ENCODE results near the gene ZNF169.
"Not testable (repeated sequence)": the region's sequence is repeated elsewhere in the genome, so short reads cannot be mapped to it uniquely, and the experiment has no call there.

ZNF169 gene

GRCh38 chr9:94232428-94232827 is 26.7 kb upstream of the ZNF169 start:
- DNase-seq (ENCODE audit: low read depth in 1 of 2, low spot score in 1 of 2), result no peak
- no peak overlapping the region for H3K4me3 ChIP-seq (replicated peaks; ENCODE audit: insufficient read depth, low read length)

DNA sequence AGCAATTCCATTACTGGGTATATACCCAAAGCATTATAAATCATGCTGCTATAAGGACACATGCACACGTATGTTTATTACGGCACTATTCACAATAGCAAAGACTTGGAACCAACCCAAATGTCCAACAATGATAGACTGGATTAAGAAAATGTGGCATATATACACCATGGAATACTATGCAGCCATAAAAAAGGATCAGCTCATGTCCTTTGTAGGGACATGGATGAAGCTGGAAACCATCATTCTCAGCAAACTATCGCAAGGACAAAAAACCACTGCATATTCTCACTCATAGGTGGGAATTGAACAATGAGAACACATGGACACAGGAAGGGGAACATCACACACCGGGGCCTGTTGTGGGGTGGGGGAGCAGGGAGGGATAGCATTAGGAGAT is 18.0 kb upstream of the ZNF169 start:
- DNase-seq (ENCODE audit: low read depth in 1 of 2, low spot score in 1 of 2); H3K27me3 ChIP-seq (ENCODE audit: insufficient read depth, poor library complexity, severe bottlenecking); H3K4me3 ChIP-seq (replicated peaks; ENCODE audit: insufficient read depth, low read length); H3K27ac ChIP-seq (replicated peaks): not testable (repeated sequence)

More at GRCh38 chr9:94232428-94232827, 26.7 kb upstream of the ZNF169 start:
- TF ChIP-seq SPI1 (IDR thresholded peaks at IDR 0.05; ENCODE audit: borderline replicate concordance, low read depth) (no peak), POLR2AphosphoS5 (IDR thresholded peaks at IDR 0.05; ENCODE audit: low read depth) (no peak), REST (IDR thresholded peaks at IDR 0.05; ENCODE audit: insufficient replicate concordance, low read depth) (no peak)
- Histone ChIP-seq H3K27me3 (ENCODE audit: insufficient read depth, poor library complexity, severe bottlenecking) (no peaks in the 10 kb centered on the region), H3K27ac (replicated peaks) (no peak overlapping the region)

GRCh38 chr9:94245651-94246050 is 13.4 kb upstream of the ZNF169 start:
- H3K27ac ChIP-seq (replicated peaks), result no peak overlapping the region
- TF ChIP-seq REST (IDR thresholded peaks at IDR 0.05; ENCODE audit: insufficient replicate concordance, low read depth) (no peak), POLR2AphosphoS5 (IDR thresholded peaks at IDR 0.05; ENCODE audit: low read depth) (no peak), GABPA (IDR thresholded peaks at IDR 0.05; ENCODE audit: low read depth) (no peak), SPI1 (IDR thresholded peaks at IDR 0.05; ENCODE audit: borderline replicate concordance, low read depth) (no peak)
- TF ChIP-seq, protein P1, sequence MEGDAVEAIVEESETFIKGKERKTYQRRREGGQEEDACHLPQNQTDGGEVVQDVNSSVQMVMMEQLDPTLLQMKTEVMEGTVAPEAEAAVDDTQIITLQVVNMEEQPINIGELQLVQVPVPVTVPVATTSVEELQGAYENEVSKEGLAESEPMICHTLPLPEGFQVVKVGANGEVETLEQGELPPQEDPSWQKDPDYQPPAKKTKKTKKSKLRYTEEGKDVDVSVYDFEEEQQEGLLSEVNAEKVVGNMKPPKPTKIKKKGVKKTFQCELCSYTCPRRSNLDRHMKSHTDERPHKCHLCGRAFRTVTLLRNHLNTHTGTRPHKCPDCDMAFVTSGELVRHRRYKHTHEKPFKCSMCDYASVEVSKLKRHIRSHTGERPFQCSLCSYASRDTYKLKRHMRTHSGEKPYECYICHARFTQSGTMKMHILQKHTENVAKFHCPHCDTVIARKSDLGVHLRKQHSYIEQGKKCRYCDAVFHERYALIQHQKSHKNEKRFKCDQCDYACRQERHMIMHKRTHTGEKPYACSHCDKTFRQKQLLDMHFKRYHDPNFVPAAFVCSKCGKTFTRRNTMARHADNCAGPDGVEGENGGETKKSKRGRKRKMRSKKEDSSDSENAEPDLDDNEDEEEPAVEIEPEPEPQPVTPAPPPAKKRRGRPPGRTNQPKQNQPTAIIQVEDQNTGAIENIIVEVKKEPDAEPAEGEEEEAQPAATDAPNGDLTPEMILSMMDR (IDR thresholded peaks at IDR 0.05; ENCODE audit: insufficient read depth, low read length), result no peak

DNA sequence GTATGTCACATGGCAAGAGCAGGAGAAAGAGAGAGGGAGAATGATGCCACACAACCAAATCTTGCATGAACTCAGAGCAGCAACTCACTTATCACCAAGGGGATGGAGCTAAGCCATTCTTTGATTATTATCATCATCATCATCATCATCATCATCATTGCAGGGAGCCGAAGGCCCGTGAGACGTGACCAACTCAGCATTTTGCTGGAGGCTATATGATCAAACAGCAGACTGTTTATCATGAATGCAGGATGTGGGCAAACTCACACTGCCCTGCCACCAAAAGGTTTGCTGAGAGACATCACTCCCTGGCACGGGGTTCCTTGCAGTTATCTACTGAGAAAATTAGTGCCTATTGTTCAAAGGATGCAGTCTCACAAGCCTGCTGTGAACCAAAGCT is 8.6 kb upstream of the ZNF169 start:
- Histone ChIP-seq H3K27ac (replicated peaks) (no peak overlapping the region), H3K27me3 (ENCODE audit: insufficient read depth, poor library complexity, severe bottlenecking) (peaks cover 5% of the 10 kb centered on the region), H3K4me3 (replicated peaks; ENCODE audit: insufficient read depth, low read length) (no peak overlapping the region)
- no peak for TF ChIP-seq SPI1 (IDR thresholded peaks at IDR 0.05; ENCODE audit: borderline replicate concordance, low read depth)
- TF ChIP-seq, protein P1 (IDR thresholded peaks at IDR 0.05; ENCODE audit: insufficient read depth, low read length), result no peak
- DNase-seq (ENCODE audit: low read depth in 1 of 2, low spot score in 1 of 2), result no peak

More at GRCh38 chr9:94245651-94246050, 13.4 kb upstream of the ZNF169 start:
- no peak for DNase-seq (ENCODE audit: low read depth in 1 of 2, low spot score in 1 of 2)
- Histone ChIP-seq H3K27me3 (ENCODE audit: insufficient read depth, poor library complexity, severe bottlenecking) (no peaks in the 10 kb centered on the region), H3K4me3 (replicated peaks; ENCODE audit: insufficient read depth, low read length) (no peak overlapping the region)

DNA sequence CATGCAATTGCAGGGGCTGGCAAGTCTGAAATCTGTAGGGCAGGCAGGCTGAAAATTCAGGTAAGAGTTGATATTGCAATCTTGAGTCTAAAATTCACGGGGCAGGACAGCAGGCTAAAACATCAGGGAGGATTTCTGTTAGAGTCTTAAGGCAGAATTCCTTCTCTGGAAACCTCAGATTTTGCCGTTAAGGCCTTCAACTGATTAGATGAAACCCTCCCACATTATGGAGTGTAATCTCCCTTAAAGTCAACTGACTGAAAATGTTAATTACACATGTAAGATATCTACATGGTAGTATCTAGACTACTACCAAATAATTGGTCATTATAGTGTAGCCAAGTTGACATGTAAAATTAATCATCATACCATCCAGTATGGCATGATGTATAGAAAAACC is 3.1 kb upstream of the ZNF169 start:
- Histone ChIP-seq H3K27ac (replicated peaks) (no peak overlapping the region), H3K4me3 (replicated peaks; ENCODE audit: insufficient read depth, low read length) (no peak overlapping the region), H3K27me3 (ENCODE audit: insufficient read depth, poor library complexity, severe bottlenecking) (peaks cover 5% of the 10 kb centered on the region)
- TF ChIP-seq POLR2AphosphoS5 (IDR thresholded peaks at IDR 0.05; ENCODE audit: low read depth) (no peak), SPI1 (IDR thresholded peaks at IDR 0.05; ENCODE audit: borderline replicate concordance, low read depth) (no peak), REST (IDR thresholded peaks at IDR 0.05; ENCODE audit: insufficient replicate concordance, low read depth) (no peak), GABPA (IDR thresholded peaks at IDR 0.05; ENCODE audit: low read depth) (no peak)
- TF ChIP-seq, protein P1 (IDR thresholded peaks at IDR 0.05; ENCODE audit: insufficient read depth, low read length), result no peak
- no peak for DNase-seq (ENCODE audit: low read depth in 1 of 2, low spot score in 1 of 2)
